Cerebellar nuclear complex (tissue), 1 donor: ENCODE results near the gene INO80D.
"Not testable (repeated sequence)": the region's sequence is repeated elsewhere in the genome, so short reads cannot be mapped to it uniquely, and the experiment has no call there.

Experiments used
- DNase-seq, 2 experiments: peaks; one replicate each; lab custom pipeline; 2025; lab: John Stamatoyannopoulos, UW

INO80D gene

DNA sequence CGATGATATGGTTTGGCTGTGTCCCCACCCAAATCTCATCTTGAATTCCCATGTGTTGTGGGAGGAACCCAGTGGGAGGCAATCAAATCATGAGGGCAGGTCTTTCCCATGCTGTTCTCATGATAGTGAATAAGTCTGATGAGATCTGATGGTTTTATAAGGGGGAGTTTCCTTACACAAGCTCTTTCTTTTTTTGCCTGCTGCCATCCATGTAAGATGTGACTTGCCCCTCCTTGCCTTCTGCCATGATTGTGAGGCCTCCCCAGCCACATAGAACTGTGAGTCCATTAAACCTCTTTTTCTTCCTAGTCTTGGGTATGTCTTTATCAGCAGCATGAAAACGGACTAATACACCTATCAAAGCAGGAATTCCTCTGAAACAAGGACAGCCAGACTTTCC lies 107.2 kb downstream of the INO80D start:
- not testable (repeated sequence) for DNase-seq

- DNase-seq = not testable (repeated sequence)
Measured at GRCh38 chr2:205977699-205978098, 108.3 kb downstream of the INO80D start.

GRCh38 chr2:205976934-205977659 lies 108.9 kb downstream of the INO80D start:
- not testable (repeated sequence) for DNase-seq

GRCh38 chr2:205976120-205976814 lies 109.7 kb downstream of the INO80D start:
- no peak for DNase-seq

DNA sequence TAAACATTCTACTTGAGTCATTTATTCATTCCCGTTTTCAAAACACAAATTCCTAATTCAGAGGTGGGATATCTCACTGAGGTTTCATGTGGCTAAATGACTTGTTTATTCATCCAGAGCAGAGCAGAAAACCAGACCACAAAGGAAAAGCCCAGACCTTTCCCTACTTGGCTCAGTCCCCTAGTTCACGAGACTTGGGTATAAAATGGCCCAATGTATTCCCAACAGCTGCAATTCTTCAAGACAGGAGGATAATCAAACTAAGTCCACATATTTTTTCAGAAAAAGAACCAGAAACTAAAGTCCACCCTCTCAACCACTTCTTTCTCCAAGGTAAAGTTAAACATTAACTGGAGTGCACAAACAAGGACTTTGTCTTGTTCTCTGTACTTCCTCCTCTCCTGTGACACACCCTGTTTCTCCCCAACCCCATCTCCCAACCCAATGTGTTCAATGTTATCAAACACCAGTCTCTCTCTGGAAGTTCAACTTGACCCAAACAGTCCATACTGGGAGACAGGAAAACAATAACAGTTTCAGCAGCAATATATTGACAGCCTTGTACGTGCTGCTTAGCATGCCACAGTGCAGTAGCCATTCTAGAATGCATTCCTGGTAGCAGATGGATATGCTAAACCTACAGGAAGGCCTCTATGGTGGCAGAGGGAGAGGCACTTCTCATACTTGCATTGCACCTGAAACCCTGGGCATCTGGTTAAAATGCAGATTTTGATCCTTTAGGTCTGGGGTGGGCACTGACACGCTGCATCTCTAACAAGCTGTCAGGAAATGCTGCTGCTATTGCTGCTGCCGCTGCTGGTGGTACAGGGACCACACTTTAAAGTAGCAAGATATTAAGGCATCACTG lies 110.7 kb downstream of the INO80D start:
- no peak for DNase-seq

GRCh38 chr2:205972113-205972512 lies 113.9 kb downstream of the INO80D start:
- DNase-seq = no peak

GRCh38 chr2:205970348-205970747 lies 115.6 kb downstream of the INO80D start:
- DNase-seq = no peak

- no peak for DNase-seq
Measured at GRCh38 chr2:205969584-205969983, 116.4 kb downstream of the INO80D start.

DNA sequence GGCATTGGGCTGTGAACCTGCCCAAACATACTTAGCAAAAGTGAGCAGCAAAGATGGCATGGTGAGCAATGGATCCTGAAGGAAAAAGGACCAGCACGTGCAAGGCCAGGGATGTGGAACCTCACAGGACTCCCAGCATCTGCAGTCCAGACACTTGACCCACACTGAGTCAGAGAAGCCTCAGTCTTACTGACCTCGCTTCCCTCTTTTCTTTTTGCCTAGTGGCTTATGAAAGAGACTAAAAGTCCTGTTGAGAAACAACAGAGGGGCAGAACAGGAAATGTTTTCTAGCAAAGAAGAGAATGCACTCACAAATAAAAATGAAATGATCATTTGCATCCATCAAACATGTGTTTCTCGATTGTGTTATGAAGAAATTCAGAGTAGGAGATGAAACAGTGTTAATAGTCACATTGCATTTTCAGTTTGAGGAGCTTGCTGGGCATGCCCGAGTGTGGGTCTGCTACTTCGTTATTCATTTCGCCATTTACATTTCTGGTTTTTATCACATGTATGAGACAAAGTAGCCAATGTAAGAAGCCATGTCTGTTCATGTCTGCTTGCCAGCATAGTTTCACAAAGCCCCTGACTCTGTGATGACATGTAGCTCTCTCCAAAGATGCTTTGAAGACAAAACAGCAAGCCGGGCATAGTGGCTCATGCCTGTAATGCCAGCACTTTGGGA lies 118.4 kb downstream of the INO80D start:
- no peak for DNase-seq

DNA sequence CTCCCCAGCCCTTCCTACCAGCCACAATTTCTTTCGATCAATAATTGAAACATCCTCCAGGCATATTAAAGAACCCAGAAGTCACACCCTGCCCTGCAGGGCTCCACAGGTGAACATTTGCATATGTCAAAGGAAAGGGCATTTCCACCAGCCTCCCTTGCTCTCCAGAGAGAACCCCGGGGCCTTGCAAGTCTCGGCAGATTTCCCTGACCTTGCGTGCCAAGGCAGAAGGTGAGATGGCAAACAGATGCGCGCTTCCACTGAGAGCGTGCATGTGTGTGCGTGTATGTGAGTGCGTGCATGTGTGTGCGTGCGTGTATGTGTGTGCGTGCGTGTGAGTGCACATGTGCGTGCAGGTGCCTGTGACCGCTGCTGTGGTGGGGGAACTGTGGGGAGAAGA lies 120.3 kb downstream of the INO80D start:
- DNase-seq = no peak

GRCh38 chr2:205964111-205964761 lies 121.7 kb downstream of the INO80D start:
- no peak for DNase-seq

- no peak for DNase-seq
Measured at GRCh38 chr2:205959521-205959920, 126.5 kb downstream of the INO80D start.

DNA sequence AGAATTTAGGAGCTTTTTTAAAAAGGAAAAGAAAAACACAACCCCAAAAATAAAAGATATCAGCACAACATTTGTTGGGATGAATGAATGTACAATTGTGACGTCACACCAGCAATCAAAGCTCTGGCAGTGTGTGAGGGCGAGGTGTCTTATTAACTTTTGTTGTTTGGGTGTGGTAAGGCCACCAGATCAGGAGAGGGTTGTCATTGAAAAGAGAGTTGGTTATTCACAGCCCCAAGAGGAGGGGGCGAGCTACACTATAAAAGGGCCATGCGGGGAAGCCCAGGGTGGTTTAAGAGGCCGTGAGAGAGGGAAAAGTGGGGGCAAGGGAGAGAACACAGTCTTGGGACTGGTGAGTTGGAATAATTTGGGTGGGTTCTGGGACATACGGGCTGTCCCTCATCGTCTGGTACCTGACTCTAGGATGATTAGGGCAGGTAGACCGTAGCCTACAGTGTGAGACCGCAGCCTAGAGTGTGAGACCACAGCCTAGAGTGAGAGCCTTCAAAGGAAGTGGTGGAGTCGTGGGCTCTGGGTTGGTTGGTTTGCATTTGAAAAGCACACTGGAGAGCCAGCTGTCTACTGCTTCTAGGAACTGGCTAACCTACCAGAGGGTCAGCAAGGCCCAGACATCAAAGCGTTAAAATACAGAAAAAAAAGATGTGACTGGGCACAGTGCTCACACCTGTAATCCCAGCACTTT lies 128.4 kb downstream of the INO80D start:
- no peak for DNase-seq

DNA sequence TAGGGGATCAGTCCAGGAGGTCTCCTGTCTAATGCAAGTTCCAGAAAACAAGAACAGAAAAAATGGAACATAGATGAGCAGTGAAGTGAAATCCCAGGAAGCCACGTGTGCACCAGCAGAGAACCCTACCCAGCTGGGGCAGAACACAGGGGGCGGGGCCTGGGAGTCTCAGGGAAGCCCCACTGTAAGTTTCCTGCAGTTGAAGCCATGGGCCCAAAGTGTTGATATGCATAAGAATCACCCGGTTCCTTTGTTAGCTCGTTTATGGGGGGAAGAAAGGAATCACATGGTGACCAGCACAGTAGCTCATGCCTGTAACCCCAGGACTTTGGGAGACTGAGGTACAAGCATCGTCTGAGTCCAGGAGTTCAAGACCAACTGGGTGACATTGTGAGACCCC lies 131.3 kb downstream of the INO80D start:
- no peak for DNase-seq

DNA sequence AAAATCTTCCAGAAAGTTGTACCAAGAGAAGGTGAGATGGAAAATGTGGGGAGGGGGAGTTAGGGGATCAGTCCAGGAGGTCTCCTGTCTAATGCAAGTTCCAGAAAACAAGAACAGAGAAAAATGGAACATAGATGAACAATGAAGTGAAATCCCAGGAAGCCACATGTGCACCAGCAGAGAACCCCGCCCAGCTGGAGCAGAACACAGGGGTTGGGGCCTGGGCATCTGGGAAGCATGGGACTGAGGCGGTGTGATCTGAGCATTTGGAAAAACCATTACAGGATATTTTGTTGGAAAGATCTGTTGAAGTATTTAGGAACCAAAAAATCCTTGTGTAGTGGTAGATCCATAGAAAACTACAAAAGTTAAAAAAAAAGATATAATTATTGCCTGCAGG lies 133.7 kb downstream of the INO80D start:
- DNase-seq = no peak

GRCh38 chr2:205948883-205949282 lies 137.1 kb downstream of the INO80D start:
- no peak for DNase-seq

DNA sequence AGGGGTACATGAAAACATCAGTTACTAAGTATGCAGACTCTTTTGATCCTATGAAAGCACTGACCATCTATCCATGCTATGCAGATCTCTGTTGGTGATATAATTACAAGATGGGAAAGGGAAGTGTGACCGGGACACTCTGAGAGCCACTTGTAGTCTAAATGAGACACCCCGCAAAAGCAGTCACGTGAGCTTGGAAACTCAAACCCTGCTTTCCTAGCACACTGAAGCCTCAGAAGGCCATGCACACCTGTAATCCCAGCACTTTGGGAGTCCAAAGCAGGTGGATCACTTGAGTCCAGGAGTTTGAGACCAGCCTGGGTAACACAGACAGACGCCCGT lies 137.5 kb downstream of the INO80D start:
- DNase-seq = no peak

- no peak for DNase-seq
Measured at GRCh38 chr2:205947621-205948495, 138.1 kb downstream of the INO80D start.

DNA sequence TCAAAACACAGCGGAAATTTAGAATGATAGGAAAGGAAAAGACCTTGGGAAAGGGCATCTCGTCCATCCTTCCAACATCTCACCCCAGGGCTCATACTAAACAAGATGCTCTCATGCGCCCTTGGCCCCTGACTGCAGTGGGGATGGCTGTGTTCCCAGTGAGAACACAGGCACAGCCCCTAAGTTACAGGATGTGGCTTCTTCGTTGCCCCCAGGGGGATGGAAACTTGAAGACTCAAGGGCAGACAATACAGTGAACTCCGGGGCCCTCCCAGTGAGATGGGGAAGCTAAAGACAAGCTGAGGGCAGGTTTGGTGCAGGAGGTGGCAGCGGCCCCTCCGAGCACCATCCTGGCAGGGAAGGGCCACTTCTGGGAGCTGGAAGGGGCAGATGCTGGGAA lies 139.7 kb downstream of the INO80D start:
- DNase-seq = no peak
